Astrocyte of the spinal cord (primary cell): ENCODE results near the gene IFNAR1.

Source experiments
- DNase-seq: peaks from one replicate; pipeline ENCODE4 v3.0.0; 2011; ENCODE audit warnings: low read depth, low spot score
- H3K4me3 ChIP-seq: 2 replicates; pipeline ENCODE4 v1.5.1; 2011; ENCODE audit warnings: low read depth, mild to moderate bottlenecking, low read length, moderate library complexity
- CTCF ChIP-seq: IDR thresholded peaks from 2 replicates; pipeline ENCODE4 v1.5.1; 2012; ENCODE audit warnings: low read depth, mild to moderate bottlenecking, low read length, inconsistent platforms
- in situ Hi-C: cut with HindIII; loops from 2 replicates; pipeline ENCODE4 v1.10.0; 2017; ENCODE audit warnings: low sequenced_read_pairs

Gene IFNAR1

GRCh38 chr21:33325222-33326067, 675 bp downstream of the IFNAR1 start:
- in situ Hi-C loops = no loop called here
- no peak for TF ChIP-seq CTCF
- peak; percentile 67 for DNase-seq
- peak overlapping the region; percentile 97 for H3K4me3 ChIP-seq

- TF ChIP-seq CTCF = no peak
- DNase-seq = no peak
- in situ Hi-C loops = no loop called here
Observed at GRCh38 chr21:33327326-33327725, 2.6 kb downstream of the IFNAR1 start.

GRCh38 chr21:33327792-33328433, 3.1 kb downstream of the IFNAR1 start:
- no peak for TF ChIP-seq CTCF
- in situ Hi-C loops = no loop called here
- DNase-seq = no peak
- H3K4me3 ChIP-seq = no peak overlapping the region

More at GRCh38 chr21:33327326-33327725, 2.6 kb downstream of the IFNAR1 start:
- H3K4me3 ChIP-seq = no peak overlapping the region

- TF ChIP-seq CTCF = no peak
- no peak for DNase-seq
- no peak overlapping the region for H3K4me3 ChIP-seq
- in situ Hi-C loops = no loop called here
Observed at GRCh38 chr21:33330726-33331125, 6.0 kb downstream of the IFNAR1 start.

GRCh38 chr21:33332143-33332542, 7.4 kb downstream of the IFNAR1 start:
- in situ Hi-C loops = no loop called here
- no peak for DNase-seq
- no peak overlapping the region for H3K4me3 ChIP-seq
- no peak for TF ChIP-seq CTCF

- in situ Hi-C loops = no loop called here
- no peak for TF ChIP-seq CTCF
- no peak for DNase-seq
- no peak overlapping the region for H3K4me3 ChIP-seq
Observed at GRCh38 chr21:33334191-33334590, 9.4 kb downstream of the IFNAR1 start.
